ENCODE data around the gene ARID1B.

ARID1B gene

DNA sequence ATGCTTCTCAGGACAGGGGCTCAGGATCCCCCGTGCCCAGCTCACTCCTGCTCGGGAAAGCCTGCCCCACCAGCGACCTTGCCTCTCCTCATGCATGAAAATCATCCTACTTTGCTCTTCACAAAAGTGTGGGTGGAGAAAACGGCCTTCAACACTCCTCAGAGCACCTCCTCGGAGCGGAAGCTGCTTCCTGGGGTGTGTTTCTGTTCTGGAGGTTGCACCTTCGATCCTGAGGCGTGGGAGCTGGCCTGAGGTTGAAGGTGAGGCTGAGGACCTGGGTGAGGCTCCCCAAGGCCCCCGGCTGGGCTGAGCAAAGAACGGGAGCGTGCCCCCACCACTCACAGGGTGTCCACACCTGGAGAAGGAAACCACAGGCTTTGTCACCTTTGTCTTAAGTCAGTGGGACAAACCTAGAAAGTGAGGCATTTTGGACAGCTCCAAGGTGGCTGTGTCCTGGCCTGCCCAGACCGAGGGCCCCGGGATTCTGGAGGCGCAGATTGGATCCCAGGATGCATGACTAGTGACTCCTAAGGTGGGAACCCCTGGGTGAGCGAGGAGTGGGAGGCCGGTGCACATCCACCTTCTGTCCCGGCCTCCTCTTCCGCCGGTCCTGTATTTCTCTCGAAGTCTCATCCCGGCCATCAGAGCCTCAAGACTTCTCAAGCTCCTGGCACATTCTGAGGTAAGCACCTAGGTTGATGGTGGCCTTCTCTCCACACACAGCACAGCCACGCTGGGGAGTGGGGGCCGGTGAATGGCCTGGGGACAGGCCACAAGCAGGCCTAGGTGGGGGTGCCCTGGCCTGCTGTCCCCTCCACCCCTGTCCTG lies 441.4 kb downstream of the ARID1B start:
- no peak for DNase-seq (ENCODE audit: low read depth in 3 of 3, low spot score in 1 of 3)

DNA sequence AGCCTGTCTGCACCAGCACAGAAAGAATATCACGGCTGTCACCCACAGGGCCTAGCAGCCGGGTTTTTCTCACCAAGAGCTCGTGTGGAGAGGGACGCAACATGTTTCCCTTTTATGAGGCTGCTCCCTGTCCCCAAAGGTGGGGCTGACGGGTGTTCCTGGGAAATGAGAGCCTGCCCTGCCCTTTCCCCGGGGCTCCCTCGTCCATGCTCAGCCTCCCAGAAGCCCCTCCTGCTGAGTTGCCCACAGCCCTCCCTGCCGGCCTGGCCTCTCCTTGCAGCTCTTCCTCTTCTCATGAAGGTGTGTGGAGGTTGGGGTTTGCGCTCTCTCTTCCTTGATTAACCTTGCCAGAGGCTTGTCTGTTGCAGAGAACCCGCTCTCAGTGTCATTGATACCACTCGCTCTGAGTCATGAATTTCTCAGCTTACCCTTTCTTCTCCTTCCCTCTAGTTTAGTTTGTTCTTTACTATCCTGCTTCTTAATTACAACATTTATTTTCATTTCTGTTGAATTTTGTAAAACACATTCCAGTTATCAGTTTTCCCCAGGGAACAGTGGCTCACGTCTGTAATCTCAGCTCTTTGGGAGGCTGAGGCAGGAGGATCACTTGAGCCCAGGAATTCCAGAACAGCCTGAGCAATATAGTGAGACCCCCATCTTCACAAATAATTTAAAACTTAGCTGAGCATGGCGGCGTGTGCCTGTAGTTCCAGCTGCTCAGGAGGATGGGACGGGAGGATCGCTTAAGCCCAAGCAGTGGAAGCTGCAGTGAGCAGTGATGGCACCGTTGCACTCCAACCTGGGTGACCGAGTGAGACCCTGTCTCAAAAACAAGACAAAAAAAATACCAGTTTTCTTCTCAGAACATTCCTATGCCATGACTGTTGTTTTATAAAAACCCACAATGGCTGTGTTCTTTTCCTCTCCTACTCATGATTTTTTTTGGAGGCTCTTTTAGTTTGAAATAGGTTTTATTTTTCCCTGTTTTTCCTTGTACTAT lies 442.3 kb downstream of the ARID1B start:
- DNase-seq (ENCODE audit: low read depth in 3 of 3, low spot score in 1 of 3) = no peak

DNA sequence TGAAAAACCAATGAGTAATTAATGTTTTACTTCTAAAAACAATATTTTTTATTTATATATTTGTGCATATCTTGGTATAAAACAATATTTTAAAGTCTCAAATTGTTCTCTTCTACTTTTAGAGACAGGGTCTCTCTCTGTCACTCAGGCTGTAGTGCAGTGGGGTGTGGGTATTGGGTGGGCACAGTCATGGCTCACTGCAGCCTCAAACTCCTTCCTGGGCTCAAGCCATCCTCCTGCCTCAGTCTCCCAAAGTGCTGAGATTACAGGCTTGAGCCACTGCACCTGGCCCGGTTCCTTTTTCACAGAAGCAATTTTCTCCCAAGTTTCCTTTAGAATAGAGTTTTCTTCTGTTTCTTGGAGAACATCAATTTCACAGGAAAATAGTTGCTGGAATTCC lies 443.3 kb downstream of the ARID1B start:
- no peak for DNase-seq (ENCODE audit: low read depth in 3 of 3, low spot score in 1 of 3)

GRCh38 chr6:157221049-157221816 lies 444.1 kb downstream of the ARID1B start:
- DNase-seq (ENCODE audit: low read depth in 3 of 3, low spot score in 1 of 3) = peak; percentile 52 to 75 (median 63)

- DNase-seq (ENCODE audit: low read depth in 3 of 3, low spot score in 1 of 3) = no peak
These were observed 444.6 kb downstream of the ARID1B start for GRCh38 chr6:157221817-157222175.

- no peak for DNase-seq (ENCODE audit: low read depth in 3 of 3, low spot score in 1 of 3)
These were observed 445.2 kb downstream of the ARID1B start for GRCh38 chr6:157222201-157222981.

GRCh38 chr6:157223021-157223430 lies 445.8 kb downstream of the ARID1B start:
- no peak for DNase-seq (ENCODE audit: low read depth in 3 of 3, low spot score in 1 of 3)

GRCh38 chr6:157223511-157223910 lies 446.3 kb downstream of the ARID1B start:
- no peak for DNase-seq (ENCODE audit: low read depth in 3 of 3, low spot score in 1 of 3)

DNA sequence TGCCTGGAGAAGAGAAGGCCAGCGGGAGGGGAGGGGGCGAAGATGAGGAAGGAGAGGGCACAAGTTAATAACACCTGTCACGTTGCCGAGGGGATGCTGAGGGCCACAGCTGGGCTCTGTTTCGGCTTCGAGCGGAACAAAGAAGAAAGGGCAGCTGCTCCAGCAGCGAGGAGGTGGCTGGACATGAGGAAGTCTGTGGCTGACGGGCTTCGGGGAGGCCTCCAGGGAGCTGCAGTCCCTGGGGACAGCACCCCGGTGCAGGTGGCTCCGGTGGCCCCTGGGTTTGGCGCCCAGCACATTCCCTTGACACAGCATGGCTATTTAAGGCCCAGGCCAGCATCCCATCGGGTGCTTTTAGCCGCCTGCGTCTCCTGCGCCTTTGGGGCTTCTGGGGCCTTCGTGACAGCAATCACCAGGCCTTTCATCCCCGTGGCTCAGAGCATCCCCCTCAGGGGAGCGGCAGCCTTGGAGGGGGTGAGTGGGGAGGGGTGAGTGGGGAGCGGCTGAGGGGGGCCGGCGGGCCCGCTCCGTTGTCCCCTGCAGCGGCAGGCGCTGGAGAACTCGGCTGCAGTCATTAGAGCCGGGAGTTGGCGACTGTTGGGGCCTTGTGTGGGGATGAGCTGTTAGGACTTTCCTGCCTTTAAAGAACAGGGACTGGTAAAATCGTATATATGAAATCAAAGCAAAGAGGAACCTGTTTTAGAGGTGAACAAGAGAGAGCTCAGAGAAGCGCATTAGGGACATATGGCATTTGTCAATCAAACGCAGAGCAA lies 447.2 kb downstream of the ARID1B start:
- DNase-seq (ENCODE audit: low read depth in 3 of 3, low spot score in 1 of 3) = no peak

DNA sequence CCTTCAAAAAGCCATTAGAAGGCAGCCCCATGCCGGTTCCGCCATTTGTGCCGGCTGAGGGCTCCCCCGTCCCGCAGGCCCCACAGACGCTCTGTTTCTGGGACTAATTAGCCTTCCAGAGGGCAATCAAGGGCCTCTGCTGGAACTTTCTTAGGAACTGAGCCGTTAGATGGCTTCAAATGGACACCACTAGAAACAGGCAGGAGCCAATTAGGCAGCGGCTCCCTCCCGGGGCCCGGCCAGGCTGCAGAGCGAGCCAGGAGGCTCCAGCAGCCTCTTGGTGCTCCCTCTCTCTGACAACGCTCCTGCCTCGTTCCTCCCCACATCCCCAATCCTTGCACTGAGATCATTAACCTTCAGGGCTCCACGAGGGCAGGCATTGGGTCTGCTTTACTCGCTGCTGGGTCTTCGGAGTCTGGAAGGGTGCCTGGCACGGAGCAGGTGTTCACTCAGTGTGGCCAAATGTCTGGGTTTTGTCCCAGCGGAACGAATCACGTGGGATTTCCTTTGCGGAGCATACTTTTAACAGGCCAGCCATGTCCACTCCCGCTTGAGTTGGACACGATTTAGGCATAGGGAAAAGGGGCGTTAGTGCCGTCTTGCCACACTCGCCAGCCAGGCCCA lies 447.9 kb downstream of the ARID1B start:
- DNase-seq (ENCODE audit: low read depth in 3 of 3, low spot score in 1 of 3) = no peak

GRCh38 chr6:157225575-157225995 lies 448.4 kb downstream of the ARID1B start:
- no peak for DNase-seq (ENCODE audit: low read depth in 3 of 3, low spot score in 1 of 3)

DNA sequence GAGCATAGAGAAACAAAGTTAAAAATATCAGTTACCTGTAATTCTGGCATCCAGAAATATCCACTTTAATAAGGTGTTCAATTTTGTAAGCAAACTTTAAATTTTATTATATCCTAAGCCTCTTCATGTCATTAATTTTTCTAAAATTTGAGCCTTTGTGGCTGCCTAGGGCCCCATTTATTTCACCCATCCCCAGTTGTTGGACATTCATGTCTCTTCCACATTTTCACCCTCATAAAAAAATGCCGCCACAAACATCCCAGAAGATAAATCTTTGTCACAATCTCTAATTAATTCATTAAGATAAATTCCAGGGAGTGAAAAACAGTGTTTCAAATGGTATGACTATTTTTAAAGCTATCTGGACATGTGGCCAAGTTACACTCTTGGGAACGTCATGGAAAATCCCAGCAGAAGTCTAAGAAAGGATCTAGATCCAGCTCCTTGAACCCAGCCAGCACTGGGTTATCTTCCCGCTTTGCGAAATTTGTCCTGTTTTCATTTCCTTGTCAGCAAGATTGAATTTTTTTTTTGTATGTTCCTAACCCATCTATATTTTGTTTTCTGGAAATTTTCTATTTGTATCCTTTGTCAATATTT lies 448.9 kb downstream of the ARID1B start:
- no peak for DNase-seq (ENCODE audit: low read depth in 3 of 3, low spot score in 1 of 3)

GRCh38 chr6:157226761-157227160 lies 449.6 kb downstream of the ARID1B start:
- DNase-seq (ENCODE audit: low read depth in 3 of 3, low spot score in 1 of 3) = no peak

GRCh38 chr6:157227202-157228166 lies 450.3 kb downstream of the ARID1B start:
- DNase-seq (ENCODE audit: low read depth in 3 of 3, low spot score in 1 of 3) = no peak

- DNase-seq (ENCODE audit: low read depth in 3 of 3, low spot score in 1 of 3) = no peak
These were observed 451.4 kb downstream of the ARID1B start for GRCh38 chr6:157228426-157229131.

- no peak for DNase-seq (ENCODE audit: low read depth in 3 of 3, low spot score in 1 of 3)
These were observed 452.0 kb downstream of the ARID1B start for GRCh38 chr6:157229132-157229618.

- DNase-seq (ENCODE audit: low read depth in 3 of 3, low spot score in 1 of 3) = no peak
These were observed 452.5 kb downstream of the ARID1B start for GRCh38 chr6:157229713-157230112.
